HG03139 (cell line): Measurements from ENCODE around the gene RIC1.
A peak's percentile ranks its signal among the peaks of the same experiment; 100 is the strongest.
"Not testable (repeated sequence)": the region's sequence is repeated elsewhere in the genome, so short reads cannot be mapped to it uniquely, and the experiment has no call there.

ENCODE experiments used
- ATAC-seq: cut with Tn5 transposase; IDR thresholded peaks from one replicate; pipeline ENCODE4 v1.9.1; 2021; ENCODE audit not compliant: unreplicated experiment

The RIC1 gene

DNA sequence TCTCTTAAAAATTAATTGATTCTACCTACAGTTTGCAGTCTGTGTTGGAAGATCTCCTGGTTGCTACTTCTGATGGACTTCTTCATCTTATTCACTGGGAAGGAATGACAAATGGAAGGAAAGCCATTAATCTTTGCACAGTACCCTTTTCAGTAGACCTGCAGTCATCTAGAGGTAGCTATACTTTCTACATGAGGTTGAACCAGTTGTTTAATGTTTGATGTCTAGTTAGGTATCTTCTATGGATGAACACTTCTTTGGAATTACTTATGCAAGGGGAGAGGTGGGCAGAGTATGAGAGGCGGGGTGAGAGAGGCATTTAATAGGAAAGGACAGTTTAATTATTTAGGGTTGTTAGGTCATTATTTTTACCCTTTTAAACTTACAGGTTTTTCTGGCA, 91.2 kb downstream of the RIC1 start:
- ATAC-seq = no peak

DNA sequence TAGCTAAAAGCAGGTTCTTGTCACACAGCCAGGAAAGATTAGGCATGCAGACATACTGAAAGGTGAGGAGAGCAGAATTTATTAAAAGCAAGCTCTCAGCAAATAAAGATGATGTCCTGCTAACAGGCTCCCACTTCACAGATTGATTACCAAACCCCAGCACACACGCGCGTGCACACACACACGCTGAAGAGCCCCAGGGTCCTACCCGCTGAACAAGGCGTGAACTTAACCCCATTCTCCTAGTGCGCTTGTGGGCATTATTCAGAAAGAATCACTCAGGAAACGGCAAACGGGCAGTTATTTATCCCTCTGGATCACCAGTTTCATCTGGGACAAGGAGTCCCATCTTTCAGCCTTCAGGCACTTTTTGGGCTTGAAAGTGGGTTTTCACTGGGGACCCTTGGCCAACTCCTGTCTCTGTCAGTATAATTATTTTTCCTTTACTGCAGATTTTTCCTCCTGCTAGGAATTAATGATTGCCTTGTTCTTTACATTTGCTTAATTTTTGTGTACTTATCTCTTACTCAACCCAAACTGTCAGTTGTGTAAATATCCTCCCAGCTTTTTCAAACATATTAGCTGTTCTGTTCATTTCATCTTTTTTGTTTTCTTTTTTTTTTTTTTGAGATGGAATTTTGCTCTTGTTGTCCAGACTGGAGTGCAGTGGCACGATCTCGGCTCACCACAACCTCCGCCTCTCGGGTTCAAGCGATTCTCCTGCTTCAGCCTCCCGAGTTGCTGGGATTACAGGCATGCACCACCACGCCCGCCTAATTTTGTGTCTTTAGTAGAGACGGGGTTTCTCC, 92.6 kb downstream of the RIC1 start:
- no peak for ATAC-seq

DNA sequence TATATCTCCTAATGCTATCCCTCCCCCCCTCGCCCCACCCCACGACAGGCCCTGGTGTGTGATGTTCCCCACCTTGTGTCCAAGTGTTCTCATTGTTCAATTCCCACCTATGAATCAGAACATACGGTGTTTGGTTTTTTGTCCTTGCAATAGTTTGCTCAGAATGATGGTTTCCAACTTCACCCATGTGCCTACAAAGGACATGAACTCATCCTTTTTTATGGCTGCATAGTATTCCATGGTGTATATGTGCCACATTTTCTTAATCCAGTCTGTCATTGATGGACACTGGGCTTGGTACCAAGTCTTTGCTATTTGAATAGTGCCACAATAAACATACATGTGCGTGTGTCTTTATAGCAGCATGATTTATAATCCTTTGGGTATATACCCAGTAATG, 93.8 kb downstream of the RIC1 start:
- ATAC-seq = not testable (repeated sequence)

DNA sequence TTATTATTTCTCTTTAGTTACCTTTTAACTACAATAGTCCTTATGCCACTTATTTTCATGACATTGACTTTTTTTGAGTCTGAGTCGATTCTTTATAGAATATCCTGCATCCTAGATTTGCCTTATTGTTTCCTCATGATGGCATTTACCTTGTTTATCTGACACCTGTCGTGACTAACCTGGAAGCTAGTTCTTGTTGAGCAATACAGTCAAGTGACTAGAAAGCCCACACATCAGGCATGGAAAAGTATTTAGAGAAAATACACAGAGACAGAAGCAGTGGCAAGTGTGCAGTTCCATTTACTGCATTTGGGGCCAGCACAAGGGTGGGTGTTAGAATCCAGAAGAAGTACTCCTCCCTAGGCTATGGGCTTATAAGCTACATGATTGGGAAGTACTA, 106.2 kb downstream of the RIC1 start:
- no peak for ATAC-seq

DNA sequence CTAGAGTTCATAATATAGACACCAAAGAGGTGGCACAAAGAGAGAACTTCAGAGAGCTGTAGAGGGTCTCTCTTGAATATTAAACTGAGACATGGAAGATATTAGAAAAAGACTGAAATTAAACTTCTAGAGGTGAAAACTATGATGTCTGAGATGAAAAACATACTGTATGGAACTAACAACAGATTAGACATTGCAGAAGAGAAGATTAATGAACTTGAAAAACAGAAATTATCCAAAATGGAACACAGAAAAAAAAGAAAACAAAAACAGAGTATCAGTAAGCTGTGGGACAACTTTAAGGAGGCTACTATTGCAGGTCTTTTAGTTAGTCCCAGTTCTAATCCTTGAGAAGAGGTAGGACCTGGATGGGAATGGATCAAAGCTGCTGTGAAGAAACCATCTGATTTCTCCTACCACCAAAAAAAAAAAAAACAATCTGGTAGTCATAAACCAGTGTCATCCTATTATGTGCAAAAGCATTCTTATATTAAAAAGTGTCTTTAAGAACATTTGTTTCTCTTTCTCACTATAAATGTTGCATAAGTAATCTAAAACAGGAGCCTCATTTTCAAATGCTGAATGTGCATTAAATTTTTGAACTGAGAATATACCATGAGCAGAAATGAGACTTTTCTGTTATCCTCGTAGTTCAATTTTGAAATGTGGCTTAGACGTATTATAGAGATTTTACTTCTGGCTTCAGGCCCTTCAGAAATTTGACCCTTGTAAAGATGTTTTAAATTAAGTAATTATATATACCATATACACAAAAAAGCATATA, 107.8 kb downstream of the RIC1 start:
- ATAC-seq = no peak

DNA sequence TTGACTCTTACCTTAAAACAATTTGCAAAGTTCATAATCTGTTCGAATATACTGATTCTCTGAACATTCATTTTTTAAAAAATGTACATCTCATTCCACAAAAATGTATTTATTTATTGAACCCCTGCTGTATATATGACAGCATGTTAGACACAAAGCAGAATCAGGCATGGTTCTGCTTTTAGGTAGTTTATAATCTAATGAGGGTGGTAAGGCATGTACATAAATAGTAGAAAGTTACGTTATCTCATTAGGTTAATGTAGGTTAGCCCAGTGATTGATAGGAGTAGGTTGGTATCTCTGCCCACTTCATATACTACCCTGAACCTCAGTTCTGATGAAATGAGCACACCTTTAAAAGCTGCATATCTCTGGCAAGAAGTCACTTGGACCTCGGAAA, 114.2 kb downstream of the RIC1 start:
- ATAC-seq = no peak

DNA sequence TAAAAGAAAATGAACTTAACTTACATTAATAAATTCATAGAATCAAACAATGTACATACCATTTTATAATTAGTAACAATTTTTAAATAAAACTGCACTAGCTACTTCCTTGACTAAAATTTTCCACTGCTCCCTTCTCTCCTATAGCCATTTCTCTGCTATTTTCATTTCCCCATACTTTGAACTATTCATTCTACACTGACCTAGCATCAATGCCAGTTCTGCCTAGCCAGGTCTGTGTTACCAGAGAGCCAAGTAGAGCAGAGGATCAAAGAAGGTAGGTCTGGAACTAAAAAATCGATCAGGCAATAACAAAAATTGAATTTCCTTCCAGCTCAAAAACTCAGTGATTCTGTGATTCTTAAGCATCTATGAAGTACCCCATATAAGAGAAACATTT, 119.5 kb downstream of the RIC1 start:
- no peak for ATAC-seq

DNA sequence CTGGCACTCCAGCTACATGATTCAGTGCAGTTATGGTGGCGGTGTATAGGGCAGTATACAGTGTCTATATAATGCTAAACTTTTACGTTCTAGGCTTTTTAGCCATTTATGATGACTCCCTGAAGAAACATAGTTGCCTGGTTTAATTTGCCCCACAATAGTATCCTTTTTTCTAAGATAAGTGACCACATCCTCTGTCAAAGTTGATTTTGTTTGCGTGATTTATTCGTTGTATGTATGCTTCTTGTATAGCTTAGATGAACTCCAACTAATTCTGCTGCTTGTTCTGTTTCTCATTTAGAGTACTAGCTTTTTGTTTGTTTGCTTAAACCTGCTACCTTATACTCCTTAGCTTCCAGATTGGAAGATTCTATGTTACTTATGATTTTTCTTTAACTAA, 120.4 kb downstream of the RIC1 start:
- no peak for ATAC-seq

DNA sequence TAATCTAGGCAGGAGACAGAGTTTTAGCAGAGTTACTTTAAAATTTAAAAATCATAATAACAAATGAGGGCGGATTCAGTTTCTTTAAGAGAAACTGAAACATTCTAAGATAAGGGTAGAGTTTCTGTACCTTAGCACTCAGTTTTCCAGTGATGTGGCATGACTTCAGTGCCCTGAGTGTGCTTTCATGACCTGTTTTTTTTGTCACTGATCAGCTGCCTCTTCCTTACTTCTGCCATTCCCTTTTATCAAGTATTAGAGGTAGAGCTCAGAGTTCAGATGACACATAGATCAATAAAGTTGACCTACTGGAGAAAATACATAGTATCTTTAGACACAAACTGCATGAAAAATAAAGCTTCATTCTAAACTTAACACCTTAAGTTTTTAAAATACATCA, 121.7 kb downstream of the RIC1 start:
- ATAC-seq = no peak

DNA sequence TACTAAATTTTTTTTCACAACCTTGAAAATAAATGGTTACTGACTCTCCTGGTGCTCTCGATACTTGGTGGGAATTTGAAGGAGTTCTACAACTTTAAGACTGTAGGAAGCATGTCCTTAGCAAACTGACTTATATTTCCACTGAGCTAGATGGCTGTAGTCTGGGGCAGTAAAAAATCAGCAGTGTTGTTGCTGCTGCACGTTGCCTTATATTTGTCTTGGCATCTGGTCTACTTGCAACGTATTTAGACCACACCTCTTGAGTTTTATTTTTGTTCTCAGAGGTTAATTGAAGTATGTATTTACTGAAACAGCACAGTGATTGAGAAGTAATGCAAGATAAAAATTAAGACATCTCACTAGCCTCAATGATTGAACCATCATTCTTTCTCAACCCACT, 127.7 kb downstream of the RIC1 start:
- ATAC-seq = no peak

DNA sequence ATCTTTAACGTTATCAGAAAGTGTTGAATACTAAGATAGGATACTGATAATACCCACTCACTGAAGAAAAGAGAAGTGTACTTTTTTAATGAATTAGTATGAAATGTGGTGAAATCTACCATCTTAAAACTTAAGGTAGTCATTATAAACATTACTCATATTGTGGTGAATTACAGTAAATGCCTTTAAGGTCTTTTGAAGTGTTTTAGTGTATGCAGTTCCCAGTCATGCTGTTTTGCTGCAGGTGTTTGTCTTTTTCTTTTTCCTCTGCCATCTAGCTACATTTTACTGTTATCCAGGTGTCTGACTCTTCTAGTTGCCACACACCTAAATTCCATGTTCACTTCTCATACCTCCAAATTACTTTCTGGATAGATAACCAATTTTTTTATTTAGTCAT, 131.4 kb downstream of the RIC1 start:
- no peak for ATAC-seq

DNA sequence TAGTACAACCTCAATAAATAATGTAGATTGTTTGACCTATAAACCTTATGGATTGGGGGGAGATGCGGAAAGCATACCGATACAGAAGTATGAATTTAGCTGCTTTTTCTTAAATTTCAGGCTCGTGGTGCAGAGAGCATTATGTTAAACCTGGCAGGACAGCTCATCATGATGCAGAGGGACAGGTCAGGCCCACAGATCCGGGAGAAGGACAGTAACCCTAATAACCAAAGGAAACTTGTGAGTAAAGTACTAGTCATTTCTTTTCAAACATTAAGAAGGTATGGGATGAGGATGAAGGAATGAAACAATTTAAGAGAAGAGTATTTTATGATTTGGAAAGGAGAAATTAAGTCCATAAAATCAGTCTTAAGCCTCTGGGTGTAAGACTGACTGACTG, 133.5 kb downstream of the RIC1 start:
- no peak for ATAC-seq

DNA sequence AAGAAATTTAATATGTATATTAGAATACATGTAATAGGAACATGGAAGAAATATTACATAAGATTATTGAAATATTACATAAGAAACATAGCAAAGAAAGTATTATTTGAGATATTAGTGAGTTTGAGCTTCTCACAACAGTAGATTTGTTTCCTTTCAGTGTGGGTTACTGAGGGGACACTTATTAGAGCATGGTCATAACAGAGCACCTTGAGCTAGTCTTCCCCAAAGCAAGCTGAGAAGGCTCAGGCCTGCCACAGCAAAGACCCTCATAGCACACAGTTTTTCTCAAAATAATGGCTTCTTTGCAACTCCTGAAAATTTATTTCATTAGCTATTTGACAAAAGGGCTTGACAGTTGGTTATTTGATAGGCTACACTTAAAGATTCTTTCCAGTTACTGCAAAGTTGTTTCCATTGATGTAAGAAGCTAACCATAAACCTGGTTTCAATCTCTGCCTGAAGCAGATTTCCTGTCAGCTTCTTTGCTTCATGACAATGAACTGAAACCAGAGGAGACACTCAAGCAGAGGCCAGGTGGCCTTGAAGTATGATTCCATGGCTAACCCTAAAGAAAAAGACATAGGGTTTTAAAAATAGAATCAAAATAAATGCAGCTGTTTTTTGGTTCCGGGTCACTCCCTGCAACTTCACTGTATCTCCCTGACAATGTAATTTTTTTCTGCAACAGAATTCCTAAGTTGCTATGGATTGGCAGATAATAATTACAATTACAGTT, 135.4 kb downstream of the RIC1 start:
- peak; percentile 74 for ATAC-seq

DNA sequence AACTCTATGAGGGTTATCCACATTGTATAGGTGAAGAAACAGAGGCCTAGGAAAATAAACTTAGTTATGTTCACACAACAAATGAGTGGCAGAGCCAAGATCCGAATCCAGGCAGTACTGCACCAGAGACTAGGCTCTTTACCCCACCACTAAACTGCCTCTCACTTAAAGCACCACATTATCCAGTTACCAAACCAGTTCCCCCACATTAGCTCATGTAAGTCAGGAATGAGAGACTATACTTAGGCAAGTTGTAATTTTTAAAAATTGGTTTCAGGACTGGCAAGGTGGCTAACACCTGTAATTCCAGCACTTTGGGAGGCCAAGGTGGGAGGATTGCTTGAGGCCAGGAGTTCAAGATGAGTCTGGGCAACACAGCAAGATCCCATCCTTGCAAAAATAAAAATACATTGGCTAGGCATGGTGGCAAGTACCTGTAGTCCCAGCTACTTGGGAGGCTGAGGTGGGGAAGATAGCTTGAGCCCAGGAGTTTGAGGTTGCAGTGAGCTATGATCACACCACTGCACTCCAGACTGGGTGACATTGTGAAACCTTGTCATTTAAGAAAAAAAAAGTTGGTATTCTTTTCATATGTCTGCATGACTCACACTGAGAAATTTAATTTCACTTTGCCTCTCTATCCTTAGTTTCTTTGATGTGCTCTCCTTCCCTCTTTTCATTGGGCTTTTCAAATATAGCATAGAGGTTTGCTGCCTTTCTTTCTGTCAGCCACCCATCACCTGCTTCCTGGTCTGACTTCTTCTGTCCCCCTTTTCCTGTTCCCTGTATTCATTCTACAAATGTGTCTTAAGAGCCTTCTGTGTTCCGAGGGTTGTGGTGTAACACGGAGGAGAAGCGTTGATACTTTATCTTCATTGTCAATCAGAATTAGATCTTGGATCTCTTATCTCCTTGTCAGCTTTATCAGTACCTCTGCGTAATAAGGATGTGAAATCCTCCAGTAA, 139.3 kb downstream of the RIC1 start:
- ATAC-seq = peak; percentile 51

DNA sequence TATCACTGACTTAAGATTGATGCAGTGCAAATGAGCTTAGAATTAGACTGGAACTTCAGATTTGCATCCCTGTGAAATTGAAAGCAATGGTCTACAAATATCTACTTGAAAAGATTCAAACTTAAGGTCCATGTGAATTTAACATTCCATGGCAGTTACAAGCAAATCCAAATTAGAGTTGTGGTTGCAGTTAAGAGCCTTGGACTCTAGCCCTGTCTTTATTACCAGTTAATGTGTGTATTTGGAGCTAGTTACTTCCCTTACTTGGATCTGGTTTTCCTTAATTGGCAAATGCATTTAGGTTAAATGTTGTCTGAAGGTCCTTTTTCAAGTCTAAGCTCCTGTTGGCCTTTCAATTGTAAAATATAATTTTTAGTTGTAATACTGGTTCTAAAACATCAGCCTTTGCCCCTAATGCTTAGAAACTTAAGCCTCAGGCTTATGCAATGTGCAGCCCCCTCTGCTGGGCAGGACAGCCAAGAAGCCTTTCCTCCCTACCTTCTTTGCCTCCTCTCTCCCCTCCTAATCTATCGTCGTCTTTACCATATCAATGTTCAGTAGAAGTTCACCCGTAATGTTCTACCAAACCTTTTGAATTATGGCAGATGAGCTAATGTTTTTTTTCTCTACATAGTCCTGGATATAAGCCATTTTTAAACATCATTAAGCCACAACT, 144.6 kb downstream of the RIC1 start:
- ATAC-seq = no peak

DNA sequence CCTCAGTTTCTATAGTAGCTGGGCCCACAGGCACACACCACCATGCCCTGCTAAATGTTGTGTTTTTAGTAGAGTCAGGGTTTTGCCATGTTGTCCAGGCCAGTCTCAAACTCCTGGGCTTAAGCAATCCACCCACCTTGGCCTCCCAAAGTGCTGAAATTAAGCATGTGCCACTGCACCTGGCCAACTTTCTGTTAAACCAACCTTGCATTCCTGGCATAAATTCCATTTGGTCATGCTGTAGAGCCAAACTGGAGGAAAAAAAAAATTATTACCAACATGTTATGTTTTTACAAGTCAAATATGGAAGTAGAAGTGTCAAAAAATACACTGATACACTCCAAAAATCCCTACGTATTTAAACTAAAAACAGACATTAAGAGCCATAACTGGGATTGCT, 149.9 kb downstream of the RIC1 start:
- no peak for ATAC-seq

DNA sequence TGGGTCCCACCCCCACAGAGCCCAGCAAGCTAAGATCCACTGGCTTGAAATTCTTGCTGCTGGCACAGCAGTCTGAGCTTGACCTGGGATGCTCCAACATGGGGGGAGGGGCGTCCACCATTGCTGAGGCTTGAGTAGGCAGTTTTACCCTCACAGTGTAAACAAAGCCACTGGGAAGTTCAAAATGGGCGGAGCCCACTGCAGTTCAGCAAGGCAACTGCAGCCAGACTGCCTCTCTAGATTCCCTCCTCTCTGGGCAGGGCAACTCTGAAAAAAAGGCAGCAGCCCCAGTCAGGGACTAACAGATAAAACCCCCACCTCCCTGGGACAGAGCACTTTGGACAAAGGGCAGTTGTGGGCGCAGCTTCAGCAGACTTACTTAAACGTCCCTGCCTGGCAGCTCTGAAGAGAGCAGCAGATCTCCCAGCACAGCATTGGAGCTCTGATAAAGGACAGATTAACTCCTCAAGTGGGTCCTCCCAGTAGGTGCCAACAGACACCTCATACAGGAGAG, 150.9 kb downstream of the RIC1 start:
- not testable (repeated sequence) for ATAC-seq

DNA sequence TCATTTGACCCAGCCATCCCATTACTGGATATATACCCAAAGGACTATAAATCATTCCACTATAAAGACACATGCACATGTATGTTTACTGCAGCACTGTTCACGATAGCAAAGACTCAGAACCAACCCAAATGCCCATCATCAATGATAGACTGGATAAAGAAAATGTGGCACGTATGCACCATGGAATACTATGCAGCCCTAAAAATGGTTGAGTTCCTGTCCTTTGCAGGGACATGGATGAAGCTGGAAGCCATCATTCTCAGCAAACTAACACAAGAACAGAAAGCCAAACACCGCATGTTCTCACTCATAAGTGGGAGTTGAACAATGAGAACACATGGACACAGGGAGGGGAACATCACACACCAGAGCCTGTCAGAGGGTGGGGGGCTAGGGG, 154.5 kb downstream of the RIC1 start:
- ATAC-seq = not testable (repeated sequence)

DNA sequence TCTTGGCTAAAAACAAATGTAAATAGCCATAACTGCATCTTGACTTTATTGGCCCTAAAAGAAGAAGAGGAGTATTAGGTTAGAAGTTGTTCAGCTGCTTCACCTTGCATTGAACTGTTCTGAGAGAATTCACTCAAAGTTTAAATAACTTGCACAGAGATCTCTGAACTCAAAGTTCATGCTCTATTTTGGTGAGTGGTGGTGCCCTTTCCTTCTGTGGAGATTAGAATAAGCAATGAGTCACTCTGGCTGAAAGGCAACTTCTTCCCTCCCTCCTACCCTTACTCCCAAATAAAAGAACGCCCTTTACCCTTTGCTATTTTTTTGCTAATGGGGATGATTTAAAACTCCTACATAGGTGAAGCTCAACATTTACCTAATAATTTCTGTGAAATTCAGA, 155.1 kb downstream of the RIC1 start:
- ATAC-seq = no peak
